ENCODE measurements around the gene TRIM15.
"Not testable (repeated sequence)": the region's sequence is repeated elsewhere in the genome, so short reads cannot be mapped to it uniquely, and the experiment has no call there.

TRIM15 gene

DNA sequence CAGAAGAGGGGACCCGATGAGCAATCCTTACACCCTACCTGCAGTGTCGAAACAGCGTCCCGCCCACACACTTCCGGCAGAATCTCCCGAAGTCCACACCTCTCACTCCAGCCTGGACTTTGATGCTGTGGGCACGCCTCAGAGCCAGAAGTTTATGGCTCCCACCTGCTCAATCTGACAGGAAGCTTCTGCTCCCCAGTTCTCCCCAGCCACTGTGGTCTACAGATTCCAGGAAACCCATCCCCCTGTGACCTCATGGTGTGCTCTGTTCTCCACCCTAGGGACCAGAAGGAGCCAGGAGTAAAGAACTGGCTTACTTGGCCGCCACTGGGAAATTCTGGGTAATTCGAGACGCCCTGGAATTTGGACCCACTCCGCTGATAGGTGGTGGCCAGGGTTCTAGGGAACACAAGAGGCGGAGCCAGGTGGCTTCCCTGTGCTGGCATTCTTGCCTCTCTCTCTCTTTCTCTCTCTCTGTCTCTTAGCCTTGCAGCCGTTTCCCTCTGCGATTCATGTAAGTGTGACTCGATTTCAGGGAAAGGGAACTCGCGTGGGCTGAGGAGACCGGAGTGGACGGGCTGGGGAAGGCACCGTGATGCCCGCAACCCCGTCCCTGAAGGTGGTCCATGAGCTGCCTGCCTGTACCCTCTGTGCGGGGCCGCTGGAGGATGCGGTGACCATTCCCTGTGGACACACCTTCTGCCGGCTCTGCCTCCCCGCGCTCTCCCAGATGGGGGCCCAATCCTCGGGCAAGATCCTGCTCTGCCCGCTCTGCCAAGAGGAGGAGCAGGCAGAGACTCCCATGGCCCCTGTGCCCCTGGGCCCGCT lies at the start of gene TRIM15:
TSS of gene TRIM15 (plus strand) at position 457 of the 828 bp plus-strand sequence. CDS start at position 596, 139 bp downstream.
- DNase-seq (ENCODE audit: low spot score), result no peak

DNA sequence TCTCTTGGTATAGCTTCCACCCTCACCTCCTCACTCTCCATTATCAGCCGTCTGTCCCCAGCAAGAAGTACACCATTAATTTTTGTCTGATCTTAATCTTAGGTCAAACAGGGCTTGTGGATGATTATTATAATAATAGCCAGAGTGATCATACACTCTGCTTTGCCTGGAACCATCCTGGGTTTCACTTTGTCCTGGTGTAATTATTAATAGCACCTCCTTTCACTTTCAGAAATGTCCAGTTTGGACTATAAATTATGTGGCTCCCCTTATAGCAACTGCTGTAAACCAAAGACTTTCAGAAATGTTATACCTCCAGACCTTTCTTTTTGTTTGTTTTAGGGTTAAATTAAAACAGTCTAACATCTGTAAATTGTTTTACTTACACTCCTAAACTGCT lies 49.5 kb upstream of the TRIM15 start:
- DNase-seq (ENCODE audit: low spot score), result no peak

DNA sequence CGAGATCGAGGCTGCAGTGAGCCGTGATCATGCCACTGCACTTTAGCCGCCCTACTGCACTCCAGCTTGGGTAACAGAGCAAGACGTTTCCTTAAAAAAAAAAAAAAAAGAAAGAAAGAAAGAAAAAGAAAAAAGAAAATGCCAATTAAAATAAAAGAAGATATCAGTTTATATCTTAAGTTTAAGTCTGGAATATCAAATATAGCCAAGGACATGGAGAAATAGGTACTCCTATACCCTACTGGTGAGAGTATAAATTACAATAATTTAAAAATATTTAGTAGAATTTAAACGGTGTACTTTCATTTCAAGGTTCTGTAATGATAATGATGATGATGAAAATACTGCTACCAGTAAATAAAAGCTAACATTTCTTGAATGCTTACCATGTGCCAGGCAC lies 46.6 kb upstream of the TRIM15 start:
- DNase-seq (ENCODE audit: low spot score), result no peak

DNA sequence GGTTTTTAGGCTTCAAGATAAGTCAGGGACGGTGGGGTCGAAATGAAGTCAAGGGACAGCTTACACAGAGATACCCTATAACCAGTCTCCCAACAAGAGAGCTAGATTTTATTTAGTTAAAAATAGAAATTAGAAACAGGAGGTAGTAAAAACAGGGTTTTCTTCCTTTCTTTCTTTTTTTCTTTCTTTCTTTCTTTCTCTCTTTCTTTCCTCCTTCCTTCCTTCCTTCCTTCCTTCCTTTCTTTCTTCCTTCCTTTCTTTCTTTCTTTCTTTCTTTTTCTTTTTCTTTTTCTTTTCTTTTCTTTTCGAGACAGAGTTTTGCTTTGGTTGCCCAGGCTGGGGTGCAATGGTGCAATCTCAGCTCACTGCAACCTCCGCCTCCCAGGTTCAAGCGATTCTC lies 44.7 kb upstream of the TRIM15 start:
- DNase-seq (ENCODE audit: low spot score), result not testable (repeated sequence)

DNA sequence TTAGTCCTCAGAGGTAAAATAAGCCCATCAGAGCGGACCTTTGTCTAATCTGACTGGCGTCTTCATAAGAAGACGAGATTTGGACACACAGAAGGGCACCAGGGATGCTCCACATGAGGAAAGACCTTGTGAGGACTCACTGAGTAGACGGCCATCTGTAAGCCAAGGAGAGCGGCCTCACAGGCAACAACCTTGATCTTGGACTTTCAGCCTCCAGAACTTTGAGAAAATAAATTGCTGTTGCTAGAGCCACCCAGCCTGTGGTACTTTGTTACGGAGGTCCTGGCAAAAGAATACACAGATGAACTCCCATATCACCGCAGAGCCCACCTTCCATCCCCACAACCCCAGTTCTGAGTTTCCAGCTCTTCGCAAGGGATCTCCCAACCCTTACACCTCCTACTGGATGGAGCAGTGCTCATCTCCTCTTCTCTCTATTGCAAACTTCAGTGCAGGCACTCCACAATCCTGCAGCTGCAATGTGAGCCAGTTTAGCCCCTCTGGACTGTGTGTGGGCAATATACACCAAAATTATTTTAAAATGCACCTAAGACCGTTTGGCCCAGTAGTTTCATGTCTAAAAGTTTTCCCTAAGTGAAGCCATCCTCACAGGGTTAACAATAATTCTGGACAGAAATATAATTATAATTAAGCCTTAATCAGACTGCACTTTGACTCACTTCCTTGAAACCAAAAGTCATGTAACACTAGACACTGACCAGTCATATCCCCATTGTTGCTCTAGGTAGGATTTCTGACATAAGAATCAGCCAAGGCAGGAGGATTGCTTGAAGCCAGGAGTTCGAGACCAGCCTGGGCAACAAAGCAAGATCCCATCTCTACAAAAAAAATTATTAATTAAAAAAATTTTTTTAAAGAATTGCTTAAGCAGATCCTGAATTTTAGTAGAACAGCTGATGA lies 41.6 kb upstream of the TRIM15 start:
- DNase-seq (ENCODE audit: low spot score), result no peak

DNA sequence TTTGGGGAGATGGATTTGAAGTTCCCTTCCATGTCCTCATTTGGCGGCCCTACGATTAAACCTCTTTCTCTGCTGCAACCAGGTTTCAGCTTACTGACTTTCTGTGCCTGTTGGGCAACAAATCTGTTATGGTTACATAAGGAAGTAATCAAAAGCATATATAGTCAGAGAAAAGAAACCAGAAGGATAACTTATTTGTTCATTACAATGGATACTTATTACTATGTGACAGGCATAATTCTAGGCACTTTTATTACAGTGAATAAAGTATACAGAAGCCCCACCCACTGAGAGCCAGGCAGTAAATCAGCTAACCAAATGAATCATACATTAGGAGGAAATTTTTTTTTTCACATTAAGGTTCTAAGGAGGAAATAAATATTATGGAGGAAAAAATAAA lies 40.8 kb upstream of the TRIM15 start:
- DNase-seq (ENCODE audit: low spot score), result no peak

DNA sequence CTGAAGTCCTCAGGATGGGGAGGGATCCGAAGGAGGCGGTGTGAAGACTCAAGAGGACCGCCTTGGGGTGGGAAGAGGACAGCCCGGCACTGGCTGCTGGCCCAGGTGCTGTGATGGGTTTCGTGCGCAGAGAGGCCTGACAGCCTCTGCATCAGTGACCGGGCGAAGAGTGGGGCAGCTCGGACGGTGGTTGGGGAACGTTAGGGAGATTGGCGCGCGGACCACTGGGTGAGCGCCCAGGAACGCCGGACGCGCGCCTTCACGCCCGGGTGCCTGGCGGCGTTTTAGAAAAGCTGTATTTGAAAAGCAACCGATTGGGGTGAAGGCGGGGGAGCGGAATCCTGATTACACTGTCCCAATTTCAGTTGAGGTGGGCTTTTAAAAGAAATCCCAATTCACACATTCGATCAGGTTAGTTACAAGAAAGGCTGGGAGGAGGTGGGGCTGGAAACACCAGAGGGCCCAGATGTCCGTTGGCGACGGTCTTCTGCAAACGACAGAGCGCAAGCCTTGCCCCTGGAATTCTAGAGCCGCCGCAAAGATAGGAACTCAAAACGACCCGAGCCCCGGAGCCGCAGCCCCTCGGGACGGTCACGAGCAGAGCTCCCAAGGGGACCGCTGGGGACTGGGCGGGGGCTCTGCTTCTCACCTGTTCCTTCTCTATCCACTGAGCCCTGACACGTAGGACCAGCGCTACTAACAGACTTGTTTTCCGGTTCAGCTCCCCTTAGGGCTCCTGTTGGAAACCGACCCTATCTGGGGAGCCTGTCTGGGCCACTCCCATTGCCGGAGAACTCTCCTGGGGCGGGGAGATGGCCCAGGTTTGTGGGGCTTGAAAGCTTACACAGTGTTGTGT lies 35.9 kb upstream of the TRIM15 start:
- no peak for DNase-seq (ENCODE audit: low spot score)

DNA sequence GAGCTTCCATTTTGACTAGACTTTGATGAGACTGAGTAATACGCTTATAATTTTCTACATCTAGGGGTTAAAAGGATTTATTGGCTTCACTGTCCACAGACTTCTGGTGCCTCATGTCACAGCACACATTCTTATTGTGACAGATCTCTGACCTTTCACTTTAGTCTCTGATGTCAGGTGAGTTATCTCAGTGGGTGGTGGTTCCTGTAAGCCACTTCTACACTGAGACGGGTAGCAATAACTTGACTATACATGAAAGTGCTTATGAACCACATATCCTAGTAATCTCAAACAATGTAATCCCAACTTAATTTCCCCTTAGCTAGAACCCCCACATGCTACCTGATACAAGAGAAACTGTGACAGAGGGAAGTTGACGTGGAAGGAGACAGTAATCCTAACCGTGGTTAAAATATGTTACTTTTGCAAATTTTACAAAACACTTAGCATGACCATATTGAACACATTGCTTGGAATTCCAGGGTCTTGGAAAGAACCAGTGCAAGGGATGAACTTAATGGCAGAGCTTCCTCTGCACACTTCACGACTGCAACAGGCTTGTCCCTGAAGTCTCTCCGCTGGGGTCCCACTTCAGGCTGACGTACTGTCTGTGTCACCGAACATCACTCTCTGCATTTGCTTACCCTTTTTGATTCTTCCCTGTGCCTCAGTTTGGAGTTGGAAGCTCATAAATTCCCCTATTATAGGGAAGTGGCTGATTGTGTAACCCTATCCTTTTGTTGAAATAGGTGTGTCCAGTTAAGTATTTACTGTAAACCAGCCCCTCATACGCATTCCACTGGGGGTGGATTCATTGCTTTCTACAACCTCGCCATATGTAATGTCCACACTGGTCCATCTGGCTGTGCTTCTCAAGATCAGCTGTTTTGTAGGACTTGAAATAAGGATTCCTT lies 33.8 kb upstream of the TRIM15 start:
- DNase-seq (ENCODE audit: low spot score), result no peak

DNA sequence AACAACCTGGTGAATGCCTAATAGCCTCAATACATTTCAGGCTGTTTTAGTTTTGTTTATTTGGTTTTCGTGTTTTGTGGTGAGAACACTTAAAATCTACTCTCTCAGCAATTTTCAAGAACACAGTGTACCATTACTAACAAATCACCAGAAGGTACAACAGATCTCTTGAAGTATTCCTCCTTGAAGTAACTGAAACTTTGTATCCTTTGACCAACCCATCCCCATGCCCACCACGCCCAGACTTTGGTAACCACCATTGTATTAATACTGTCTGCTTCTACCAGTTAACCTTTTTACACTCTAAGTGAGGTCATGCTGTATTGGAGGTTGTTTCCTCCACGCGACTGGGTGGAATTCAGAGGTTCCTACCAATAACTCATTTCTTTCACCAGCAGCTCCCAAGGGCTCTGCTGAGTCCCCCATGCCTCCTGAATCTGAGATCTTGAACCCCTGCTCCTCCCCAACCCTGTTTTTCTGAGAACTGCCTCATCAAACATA lies 33.1 kb upstream of the TRIM15 start:
- DNase-seq (ENCODE audit: low spot score), result no peak

DNA sequence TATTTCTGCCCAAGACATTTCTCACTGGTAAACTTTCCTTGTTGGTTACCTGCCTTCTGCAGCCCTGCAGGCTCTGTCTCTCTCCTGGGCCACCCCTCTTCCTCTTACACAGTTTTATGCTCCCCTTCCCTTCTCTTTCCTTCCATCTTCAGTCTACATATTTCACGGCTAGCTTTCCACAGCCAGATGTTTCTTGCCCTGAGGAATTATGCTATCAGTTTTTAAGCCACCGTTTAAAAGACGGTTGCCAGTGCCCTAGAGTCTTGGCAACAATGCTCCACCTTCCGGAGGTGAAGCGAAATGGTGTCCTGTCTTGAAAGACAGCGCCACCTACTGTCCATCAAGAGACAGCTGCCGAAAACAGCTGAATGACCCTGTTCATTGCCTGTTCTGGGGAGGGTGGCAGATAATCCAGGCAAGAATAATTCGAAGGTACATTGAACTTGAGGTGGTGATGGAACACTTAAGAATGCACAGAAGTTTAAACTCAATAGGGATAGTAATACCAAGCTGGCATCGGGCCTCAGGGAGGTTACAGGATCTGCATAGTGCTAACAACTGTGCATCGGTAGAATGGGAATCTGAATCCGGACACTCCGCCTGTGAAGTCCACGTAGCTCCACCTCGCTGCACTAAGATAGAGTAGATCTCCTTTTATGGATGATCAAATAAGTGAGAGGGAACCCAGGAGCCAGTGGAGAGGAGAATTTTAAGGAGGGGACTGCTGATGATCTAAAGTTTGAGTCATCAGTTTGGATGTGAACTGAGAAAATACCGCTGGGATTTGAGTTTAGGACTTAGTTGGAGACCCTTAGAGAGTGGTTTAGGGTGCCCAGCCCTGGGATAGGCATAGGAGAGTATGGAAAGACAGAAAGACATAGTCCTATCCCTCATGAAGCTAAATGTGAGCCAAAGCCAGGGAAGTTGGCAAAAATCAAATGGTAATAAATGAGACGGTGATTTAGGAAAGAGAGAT lies 32.2 kb upstream of the TRIM15 start:
- DNase-seq (ENCODE audit: low spot score), result peak; percentile 82

DNA sequence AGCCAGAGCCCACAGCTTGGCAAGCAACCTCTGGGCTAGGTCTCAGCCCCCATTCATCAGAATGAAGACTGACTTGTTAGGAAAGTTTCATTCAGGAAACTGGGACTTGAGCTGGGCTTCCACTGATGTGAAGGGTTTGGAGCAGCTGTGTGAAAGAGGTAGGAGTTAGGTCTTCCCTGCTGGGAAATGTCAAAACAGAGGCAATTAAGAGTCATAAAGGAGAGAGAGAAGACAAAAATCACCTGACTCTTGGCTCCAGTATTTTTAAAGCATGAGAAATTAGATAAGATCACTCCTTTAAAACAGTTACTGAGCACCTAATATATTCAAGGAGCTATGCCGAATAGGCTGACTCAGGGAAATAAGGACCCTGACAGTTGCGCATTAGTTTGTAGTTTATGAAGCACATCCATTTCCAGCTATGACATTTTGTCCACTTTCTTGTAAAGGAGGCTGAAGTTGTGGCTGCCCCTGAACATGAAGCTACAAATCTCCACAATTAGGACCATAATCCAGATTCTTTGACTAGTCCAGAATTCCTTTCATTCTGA lies 31.3 kb upstream of the TRIM15 start:
- no peak for DNase-seq (ENCODE audit: low spot score)

DNA sequence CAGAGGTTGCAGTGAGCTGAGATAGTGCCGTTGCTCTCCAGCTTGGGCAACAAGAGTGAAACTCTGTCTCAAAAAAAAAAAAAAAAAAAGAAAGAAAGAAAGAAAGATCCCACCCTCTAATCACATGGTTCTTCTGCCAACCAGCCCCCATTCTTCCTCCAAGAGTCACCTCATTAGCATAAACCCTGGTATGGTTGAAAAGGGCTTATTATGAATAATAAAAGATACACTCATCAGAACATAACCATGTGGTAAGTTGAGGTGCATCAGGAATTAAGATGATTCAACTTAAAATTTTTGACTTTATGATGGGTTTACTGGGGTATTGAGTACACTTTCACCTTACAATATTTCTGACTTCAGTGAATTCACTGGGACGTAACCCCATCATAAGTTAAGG lies 28.2 kb upstream of the TRIM15 start:
- no peak for DNase-seq (ENCODE audit: low spot score)

DNA sequence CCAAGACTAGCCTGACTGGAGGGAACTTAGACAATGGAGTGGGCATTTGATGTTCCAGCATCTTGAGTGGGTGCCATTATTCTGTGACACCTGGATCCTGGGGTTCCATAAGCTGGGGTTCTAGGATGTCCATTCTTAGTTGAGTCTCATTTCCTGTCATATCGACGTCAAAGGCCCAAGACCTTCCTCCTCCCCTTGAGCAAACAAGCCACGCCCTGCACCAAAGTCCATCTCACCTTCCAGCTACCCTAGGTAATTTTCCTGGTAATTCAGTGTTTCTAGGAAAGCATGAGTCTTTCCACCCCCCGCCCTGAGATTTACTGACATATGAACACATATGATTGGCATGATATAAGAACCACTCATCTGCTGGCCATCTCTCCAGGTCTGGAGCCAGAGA lies 27.6 kb upstream of the TRIM15 start, which contains the start of gene TRIM40:
TSS of gene TRIM40 (plus strand) at position 384 of the 400 bp plus-strand sequence. CDS start 897 bp downstream, outside the sequence.
- no peak for DNase-seq (ENCODE audit: low spot score)

DNA sequence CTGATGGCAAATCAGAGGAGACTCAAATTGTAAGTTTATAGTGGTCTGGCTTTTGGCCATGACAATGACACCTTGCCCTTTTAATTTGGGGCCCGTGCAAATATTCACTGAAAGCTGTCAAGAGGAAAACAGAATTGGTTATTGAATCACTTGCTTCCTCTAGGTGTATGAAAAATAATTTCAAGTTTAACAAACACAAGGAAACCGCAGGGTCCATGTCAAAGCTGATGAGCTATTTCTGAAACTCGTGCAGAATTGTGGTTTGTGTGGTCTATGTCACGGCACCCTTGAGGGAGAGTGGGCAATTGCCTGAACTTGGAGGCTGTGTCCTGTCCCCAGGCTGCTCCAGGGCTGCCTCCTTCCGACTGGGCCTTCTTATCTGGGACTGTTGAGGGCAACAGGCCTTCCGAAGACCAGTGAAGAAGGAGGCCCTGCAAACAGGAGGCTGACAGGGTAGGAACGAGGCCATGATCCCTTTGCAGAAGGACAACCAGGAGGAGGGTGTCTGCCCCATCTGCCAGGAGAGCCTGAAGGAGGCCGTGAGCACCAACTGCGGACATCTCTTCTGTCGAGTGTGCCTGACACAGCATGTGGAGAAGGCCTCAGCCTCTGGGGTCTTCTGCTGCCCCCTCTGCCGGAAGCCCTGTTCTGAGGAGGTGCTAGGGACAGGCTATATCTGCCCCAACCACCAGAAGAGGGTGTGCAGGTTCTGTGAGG lies 26.6 kb upstream of the TRIM15 start:
- DNase-seq (ENCODE audit: low spot score), result no peak

DNA sequence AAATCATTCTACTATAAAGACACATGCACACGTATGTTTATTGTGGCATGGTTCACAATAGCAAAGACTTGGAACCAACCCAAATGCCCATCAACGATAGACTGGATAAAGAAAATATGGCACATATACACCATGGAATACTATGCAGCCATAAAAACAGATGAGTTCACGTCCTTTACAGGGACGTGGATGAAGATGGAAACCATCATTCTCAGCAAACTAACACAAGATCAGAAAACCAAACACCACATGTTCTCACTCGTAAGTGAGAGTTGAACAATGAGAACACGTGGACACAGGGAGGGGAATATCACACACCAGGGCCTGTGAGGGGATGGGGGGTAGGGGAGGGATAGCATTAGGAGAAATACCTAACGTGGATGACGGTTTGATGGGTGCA lies 23.1 kb upstream of the TRIM15 start:
- DNase-seq (ENCODE audit: low spot score), result not testable (repeated sequence)

DNA sequence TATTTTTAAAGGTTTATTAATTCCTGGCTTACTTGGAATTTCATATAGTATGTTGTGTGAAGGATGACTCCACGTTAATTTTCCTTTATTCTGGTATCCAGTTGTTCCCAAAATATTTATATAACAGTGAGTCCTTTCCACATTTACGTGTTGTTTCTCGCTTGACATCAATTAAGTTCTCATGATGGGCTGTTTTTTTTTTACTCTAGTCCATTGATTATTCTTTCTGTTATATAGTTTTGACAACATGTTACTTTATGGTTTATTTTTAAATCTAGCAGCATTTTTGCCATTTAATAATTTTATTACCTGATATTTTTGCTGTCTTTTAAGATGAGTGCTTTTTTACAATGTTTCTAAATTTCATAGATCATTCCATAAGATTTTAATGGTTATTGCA lies 20.7 kb upstream of the TRIM15 start:
- no peak for DNase-seq (ENCODE audit: low spot score)

DNA sequence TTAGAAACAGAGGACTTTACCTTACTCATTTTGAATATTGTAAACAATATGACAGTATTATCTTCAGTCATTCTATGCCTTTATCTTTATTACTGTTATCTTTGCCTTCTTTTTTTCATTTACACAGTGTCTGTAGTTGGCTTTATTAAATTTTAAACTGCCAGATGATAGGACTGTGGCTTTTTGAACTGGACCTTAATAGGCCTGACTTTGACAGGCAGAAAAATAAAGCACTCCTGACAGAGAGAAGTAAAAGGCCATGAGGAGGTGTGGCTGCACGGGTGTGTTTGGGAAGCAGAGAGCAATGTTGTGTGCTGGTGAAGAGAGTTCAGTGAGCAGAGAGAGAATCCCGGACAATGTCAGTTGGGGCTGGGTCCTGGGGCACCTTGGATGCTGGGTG lies 19.6 kb upstream of the TRIM15 start:
- DNase-seq (ENCODE audit: low spot score), result no peak

DNA sequence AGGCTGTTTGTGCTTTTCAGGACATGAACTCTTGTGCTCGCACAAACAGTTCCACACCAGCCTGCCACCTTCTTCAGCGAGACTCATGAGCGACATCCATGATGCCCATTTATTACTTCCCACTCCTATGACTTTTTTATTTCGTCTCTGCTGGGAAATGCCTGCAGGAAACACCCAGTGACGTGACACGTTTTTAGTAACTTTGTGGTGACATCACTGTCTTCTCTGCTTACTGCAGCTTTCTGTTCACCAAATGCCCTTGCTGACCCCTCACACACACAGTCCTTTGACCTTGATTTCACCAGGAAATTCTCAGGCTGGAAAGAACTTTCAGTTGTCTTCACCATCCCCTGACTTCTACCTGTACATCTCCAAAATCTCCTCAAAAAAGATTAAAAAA lies 18.5 kb upstream of the TRIM15 start:
- no peak for DNase-seq (ENCODE audit: low spot score)
